SU-DHL-6 (cell line): ENCODE results near the gene STPG3.

Experiments used
- H2AFZ ChIP-seq: fragments of 200-600 bp; sonication (generic); 2 replicates; pipeline ENCODE4 v1.6.1; 2014; ENCODE audit warnings: low read depth, mild to moderate bottlenecking, moderate library complexity, mixed read lengths, antibody characterized with exemption, low read length; ENCODE audit not compliant: severe bottlenecking
- H3F3A ChIP-seq: fragments of 200-600 bp; shearing (Covaris generic); 2 replicates; pipeline ENCODE4 v1.6.0; 2016; ENCODE audit warnings: antibody characterized with exemption, mild to moderate bottlenecking; ENCODE audit not compliant: insufficient read depth
- H3K27ac ChIP-seq: fragments of 200-600 bp; sonication (generic); 2 replicates; pipeline ENCODE4 v1.5.1; 2016; ENCODE audit warnings: low read depth, mild to moderate bottlenecking, low read length, moderate library complexity, mixed read lengths
- H3K27me3 ChIP-seq: fragments of 200-600 bp; sonication (generic), shearing (Covaris generic); 2 replicates; pipeline ENCODE4 v1.6.0; 2014; ENCODE audit warnings: mild to moderate bottlenecking, low read length
- H3K36me3 ChIP-seq: fragments of 200-600 bp; sonication (generic); 2 replicates; pipeline ENCODE4 v1.6.1; 2014; ENCODE audit warnings: mild to moderate bottlenecking, low read length, mixed read lengths
- H3K4me2 ChIP-seq: fragments of 300-600, 200-600 bp; shearing (Covaris generic), sonication (generic); 2 replicates; pipeline ENCODE4 v1.6.0; 2014; ENCODE audit warnings: low read length, low read depth, mild to moderate bottlenecking; ENCODE audit not compliant: poor library complexity, severe bottlenecking
- H3K4me3 ChIP-seq: fragments of 200-600 bp; sonication (generic); 2 replicates; pipeline ENCODE4 v1.5.1; 2014; ENCODE audit warnings: antibody characterized with exemption, low read length, mild to moderate bottlenecking, mixed read lengths; ENCODE audit not compliant: insufficient read depth, poor library complexity, severe bottlenecking
- H3K79me2 ChIP-seq: fragments of 200-600 bp; sonication (generic); 2 replicates; pipeline ENCODE4 v1.6.1; 2014; ENCODE audit warnings: mild to moderate bottlenecking, low read length, moderate library complexity; ENCODE audit not compliant: insufficient read depth
- H3K9ac ChIP-seq: fragments of 200-600 bp; sonication (generic); 2 replicates; pipeline ENCODE4 v1.7.0; 2014; ENCODE audit warnings: mild to moderate bottlenecking, low read length
- H3K9me2 ChIP-seq: fragments of 200-600 bp; sonication (generic); replicated peaks from 2 replicates; pipeline ENCODE4 v1.6.1; 2014; ENCODE audit warnings: low read length; ENCODE audit not compliant: insufficient read depth
- H3K9me3 ChIP-seq: fragments of 200-600 bp; sonication (generic); 2 replicates; pipeline ENCODE4 v1.6.1; 2014; ENCODE audit warnings: low read length, mixed read lengths; ENCODE audit not compliant: insufficient read depth
- H4K20me1 ChIP-seq: fragments of 200-600 bp; sonication (generic); 2 replicates; pipeline ENCODE4 v1.6.1; 2014; ENCODE audit warnings: low read depth, mild to moderate bottlenecking, antibody characterized with exemption, low read length, moderate library complexity, mixed read lengths
- CTCF ChIP-seq: fragments of 200-600 bp; sonication (generic); IDR thresholded peaks from one replicate; pipeline ENCODE4 v1.5.1; 2017; ENCODE audit warnings: antibody characterized with exemption, mild to moderate bottlenecking, low read length, moderate library complexity; ENCODE audit not compliant: insufficient read depth, poor library complexity, severe bottlenecking
- EZH2phosphoT487 ChIP-seq: fragments of 200-600 bp; sonication (generic), shearing (Covaris generic); conservative IDR thresholded peaks from 2 replicates; pipeline ENCODE4 v1.6.1; 2018; ENCODE audit warnings: mild to moderate bottlenecking, antibody characterized with exemption, low read length, moderate library complexity, mixed read lengths

The STPG3 gene

GRCh38 chr9:137220317-137221094 lies 30.6 kb upstream of the STPG3 start:
- no peak overlapping the region for H3K4me2 ChIP-seq
- no peaks in the 10 kb centered on the region for H3K9me2 ChIP-seq
- no peaks in the 10 kb centered on the region for H4K20me1 ChIP-seq
- no peak overlapping the region for H2AFZ ChIP-seq
- H3K27me3 ChIP-seq: no peaks in the 10 kb centered on the region
- no peaks in the 10 kb centered on the region for H3K36me3 ChIP-seq
- H3K9ac ChIP-seq: no peak overlapping the region
- H3K27ac ChIP-seq: no peak overlapping the region
- no peaks in the 10 kb centered on the region for H3F3A ChIP-seq
- H3K4me3 ChIP-seq: no peak overlapping the region
- TF ChIP-seq CTCF: no peak
- TF ChIP-seq EZH2phosphoT487: no peak
- H3K79me2 ChIP-seq: no peaks in the 10 kb centered on the region
- no peaks in the 10 kb centered on the region for H3K9me3 ChIP-seq

GRCh38 chr9:137221095-137221505 lies 30.0 kb upstream of the STPG3 start:
- H3K9ac ChIP-seq: no peak overlapping the region
- no peaks in the 10 kb centered on the region for H3K36me3 ChIP-seq
- no peak overlapping the region for H3K27ac ChIP-seq
- no peaks in the 10 kb centered on the region for H4K20me1 ChIP-seq
- no peaks in the 10 kb centered on the region for H3K79me2 ChIP-seq
- TF ChIP-seq CTCF (no peak), EZH2phosphoT487 (no peak)
- no peak overlapping the region for H3K4me3 ChIP-seq
- no peaks in the 10 kb centered on the region for H3K27me3 ChIP-seq
- H3F3A ChIP-seq: no peaks in the 10 kb centered on the region
- no peak overlapping the region for H2AFZ ChIP-seq
- H3K9me3 ChIP-seq: no peaks in the 10 kb centered on the region
- H3K9me2 ChIP-seq: no peaks in the 10 kb centered on the region
- H3K4me2 ChIP-seq: no peak overlapping the region

GRCh38 chr9:137221506-137222111 lies 29.5 kb upstream of the STPG3 start:
- TF ChIP-seq EZH2phosphoT487 (no peak), CTCF (no peak)
- Histone ChIP-seq H3K4me2 (peak overlapping the region; percentile 43), H3F3A (no peaks in the 10 kb centered on the region), H2AFZ (no peak overlapping the region), H3K4me3 (peak overlapping the region; percentile 26), H3K9me3 (no peaks in the 10 kb centered on the region), H3K27ac (no peak overlapping the region), H3K27me3 (no peaks in the 10 kb centered on the region), H4K20me1 (no peaks in the 10 kb centered on the region), H3K79me2 (no peaks in the 10 kb centered on the region), H3K9ac (no peak overlapping the region), H3K36me3 (no peaks in the 10 kb centered on the region), H3K9me2 (no peaks in the 10 kb centered on the region)
